ENCODE results near the gene AUTS2.

AUTS2 gene

GRCh38 chr7:70660819-70661191 lies 1062.5 kb downstream of the AUTS2 start:
- no peak for DNase-seq (ENCODE audit: low spot score)

- no peak for DNase-seq (ENCODE audit: low spot score)
Measured at GRCh38 chr7:70663680-70664079, 1065.4 kb downstream of the AUTS2 start.

DNA sequence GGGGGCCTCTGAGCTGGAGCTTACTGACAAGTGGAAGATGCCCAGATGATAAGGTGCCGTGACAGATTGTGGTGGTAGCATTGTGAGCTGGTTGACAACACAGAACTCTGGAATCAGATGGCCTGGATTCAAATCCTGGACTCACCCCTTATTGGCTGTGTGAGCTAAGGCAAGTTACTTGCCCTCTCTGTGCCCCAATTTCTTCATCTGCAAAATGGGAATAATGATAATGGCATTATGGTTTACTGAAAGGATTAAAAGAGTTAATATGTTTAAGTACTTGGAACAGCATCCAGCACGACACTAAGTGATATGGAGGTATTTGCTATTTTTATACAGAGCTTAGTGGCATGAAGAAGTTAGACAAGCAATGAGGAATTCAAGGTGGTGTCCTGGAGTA lies 1067.7 kb downstream of the AUTS2 start:
- DNase-seq (ENCODE audit: low spot score) = no peak

- no peak for DNase-seq (ENCODE audit: low spot score)
Measured at GRCh38 chr7:70667406-70667805, 1069.1 kb downstream of the AUTS2 start.

- no peak for DNase-seq (ENCODE audit: low spot score)
Measured at GRCh38 chr7:70668606-70669358, 1070.5 kb downstream of the AUTS2 start.

GRCh38 chr7:70669854-70670253 lies 1071.6 kb downstream of the AUTS2 start:
- no peak for DNase-seq (ENCODE audit: low spot score)

- DNase-seq (ENCODE audit: low spot score) = no peak
Measured at GRCh38 chr7:70670288-70670687, 1072.0 kb downstream of the AUTS2 start.

GRCh38 chr7:70673778-70674570 lies 1075.7 kb downstream of the AUTS2 start:
- DNase-seq (ENCODE audit: low spot score) = no peak

DNA sequence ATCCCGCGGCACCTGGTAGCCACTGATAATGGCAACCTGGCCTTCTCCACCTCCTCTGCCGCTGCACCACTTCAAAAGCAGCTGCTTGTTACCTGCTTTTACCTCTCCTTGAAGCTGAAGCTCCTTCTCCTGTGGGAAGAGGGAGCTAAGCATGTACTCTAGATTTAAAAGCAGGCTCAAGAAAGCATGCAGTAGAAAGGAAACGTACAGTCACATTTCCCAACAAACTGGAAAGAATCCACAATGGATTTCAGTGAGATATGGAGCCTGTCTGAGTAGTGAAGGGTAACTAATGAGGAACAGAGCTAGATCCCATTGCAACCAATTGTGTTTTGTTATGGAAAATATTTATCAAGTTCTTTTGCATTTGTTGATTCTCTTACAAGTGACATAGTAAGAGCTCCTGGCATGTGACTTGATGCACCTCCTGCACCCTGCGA lies 1076.3 kb downstream of the AUTS2 start:
- peak; percentile 8 for DNase-seq (ENCODE audit: low spot score)

GRCh38 chr7:70676243-70676642 lies 1078.0 kb downstream of the AUTS2 start:
- no peak for DNase-seq (ENCODE audit: low spot score)

- DNase-seq (ENCODE audit: low spot score) = peak; percentile 73
Measured at GRCh38 chr7:70678621-70679251, 1080.5 kb downstream of the AUTS2 start.

DNA sequence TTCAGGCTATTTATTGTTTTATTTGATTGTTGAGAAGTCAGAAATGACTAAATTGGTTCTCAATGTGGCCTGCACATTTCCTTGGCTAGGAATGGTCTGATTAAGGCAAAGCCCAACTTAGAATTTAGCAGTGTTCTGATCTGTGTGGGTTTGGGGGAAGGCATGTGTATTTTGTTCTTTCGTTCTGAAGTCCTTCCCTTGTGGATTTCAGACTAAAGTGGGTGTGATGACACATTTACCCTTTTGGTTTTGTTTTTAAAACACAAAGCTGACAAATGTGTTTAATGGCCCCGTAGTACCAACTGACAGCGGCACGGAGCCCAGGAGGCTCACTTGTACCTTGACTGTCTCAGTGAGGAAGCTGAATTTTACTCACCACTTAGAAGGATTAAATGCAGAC lies 1081.4 kb downstream of the AUTS2 start:
- peak; percentile 50 for DNase-seq (ENCODE audit: low spot score)

- DNase-seq (ENCODE audit: low spot score) = no peak
Measured at GRCh38 chr7:70680306-70680705, 1082.0 kb downstream of the AUTS2 start.

DNA sequence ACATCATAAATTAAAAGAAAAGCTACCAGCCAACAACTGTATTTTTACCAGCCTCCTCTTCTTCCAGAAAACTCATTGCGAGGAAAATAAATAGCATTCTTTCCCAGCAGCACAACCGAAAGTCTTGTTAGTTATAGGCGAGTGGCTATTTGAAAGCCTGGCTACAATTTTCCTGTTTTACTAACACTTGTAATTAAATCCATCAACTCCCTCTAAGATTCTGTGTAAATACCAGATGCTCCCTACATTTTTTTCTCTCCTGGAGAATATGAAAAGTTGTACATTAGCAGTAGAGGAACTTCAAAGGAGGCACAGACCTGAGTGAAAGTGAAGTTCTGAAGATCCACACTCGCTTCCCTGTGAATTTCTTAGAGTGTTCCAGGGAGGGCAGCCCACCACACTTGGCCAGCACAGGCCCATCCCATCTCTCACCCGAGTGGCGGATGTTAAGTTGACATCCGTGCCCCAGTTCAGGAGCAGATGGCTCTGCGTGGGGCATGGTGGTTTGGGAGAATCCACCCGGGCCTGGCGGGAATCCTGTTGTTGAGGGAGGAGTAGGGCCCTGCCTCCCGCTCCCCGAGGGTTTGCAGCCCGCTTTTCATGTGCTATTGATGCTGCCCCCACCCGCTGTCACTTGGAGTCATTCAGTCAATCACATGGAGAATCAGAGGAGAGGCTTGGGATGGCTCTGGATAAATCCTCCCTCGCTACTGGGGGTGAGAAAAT lies 1082.6 kb downstream of the AUTS2 start:
- DNase-seq (ENCODE audit: low spot score) = peak; percentile 15

GRCh38 chr7:70681469-70682350 lies 1083.4 kb downstream of the AUTS2 start:
- peak; percentile 33 for DNase-seq (ENCODE audit: low spot score)

DNA sequence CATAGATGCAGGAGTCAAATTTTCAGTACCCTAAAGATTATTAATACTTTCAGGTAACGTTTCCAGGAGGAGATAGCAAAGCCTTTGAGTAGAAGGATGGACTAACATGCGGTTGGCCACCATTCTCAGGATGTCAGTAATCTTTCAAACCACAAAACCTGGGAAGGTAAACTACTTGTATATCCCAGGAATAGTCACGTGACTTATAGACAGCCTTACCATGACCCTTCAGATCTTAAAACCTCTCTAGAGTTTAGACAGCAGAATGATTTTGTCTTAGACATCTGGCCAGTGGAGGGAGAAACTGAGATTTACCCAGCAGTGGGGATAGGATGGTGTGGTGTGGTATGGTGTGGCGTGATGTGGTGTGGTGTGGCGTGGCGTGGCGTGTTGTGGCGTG lies 1085.9 kb downstream of the AUTS2 start:
- DNase-seq (ENCODE audit: low spot score) = no peak

GRCh38 chr7:70693321-70693685 lies 1095.0 kb downstream of the AUTS2 start:
- peak; percentile 50 for DNase-seq (ENCODE audit: low spot score)

GRCh38 chr7:70693686-70694433 lies 1095.6 kb downstream of the AUTS2 start:
- peak; percentile 69 for DNase-seq (ENCODE audit: low spot score)

DNA sequence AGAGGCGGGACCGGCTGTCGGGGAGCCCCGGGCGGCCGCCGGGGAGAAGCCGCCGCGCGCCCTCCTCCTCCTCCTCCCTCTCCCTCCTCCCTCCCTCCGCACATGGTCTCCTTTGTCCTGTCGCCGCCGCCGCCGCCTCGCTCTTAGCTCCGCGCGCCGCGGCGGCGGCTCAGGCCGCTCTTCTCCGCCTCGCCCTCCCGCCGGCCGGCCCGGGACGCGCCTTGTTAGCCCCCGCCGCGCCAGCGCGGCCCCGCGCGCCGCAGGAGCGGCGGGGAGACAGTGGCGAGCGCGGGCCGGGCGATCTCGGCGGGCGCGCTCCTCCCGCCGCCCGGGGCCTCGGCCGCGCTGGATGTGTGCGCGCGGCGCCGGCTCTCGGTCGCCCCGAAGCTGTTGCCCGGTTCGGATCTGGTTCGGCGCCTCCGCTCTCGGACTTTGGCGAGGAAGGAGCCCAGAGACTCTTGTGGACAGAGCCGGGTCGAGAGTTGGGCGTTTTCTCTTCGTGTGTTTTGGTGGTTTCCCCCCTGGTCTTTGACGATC lies 1096.2 kb downstream of the AUTS2 start:
- DNase-seq (ENCODE audit: low spot score) = peak; percentile 46
